Bronchial epithelial cell (primary cell): ENCODE results near the gene SLC35F3. TPM values are rescaled to one million over a fixed set of nuclear protein-coding genes. Genes with fewer than 3 reads are reported as not detected.

Experiments used
- DNase-seq: peaks from one replicate; pipeline ENCODE4 v3.0.0-alpha.2; 2010; ENCODE audit warnings: low read depth
- FAIRE-seq: peaks from 2 replicates; lab custom pipeline; 2011; peaks lifted over from hg19 to GRCh38; lab: Jason Lieb, UNC
- H3K27me3 ChIP-seq: 2 replicates; pipeline ENCODE4 v1.5.1; 2011; ENCODE audit warnings: low read length; ENCODE audit not compliant: control insufficient read depth, insufficient read depth
- H3K36me3 ChIP-seq: 2 replicates; pipeline ENCODE4 v1.5.1; 2011; ENCODE audit warnings: low read length; ENCODE audit not compliant: control insufficient read depth, insufficient read depth
- H3K4me3 ChIP-seq: 2 replicates; pipeline ENCODE4 v1.5.1; 2011; ENCODE audit warnings: mild to moderate bottlenecking, low read depth, low read length, control low read depth
- CTCF ChIP-seq: IDR thresholded peaks from 2 replicates; pipeline ENCODE4 v1.5.1; 2011; ENCODE audit warnings: mild to moderate bottlenecking, moderate library complexity, low read length, control low read depth, inconsistent platforms; ENCODE audit not compliant: insufficient read depth, severe bottlenecking
- total RNA-seq: library from RNA; depleted of rRNA; stranded (reverse); fragments of >200 nt; gene quantifications from 2 replicates; pipeline ENCODE4 v1.2.1, GENCODE V29; 2014

The SLC35F3 gene
- total RNA-seq, 1 donor from 2014 or later: 0.79 TPM

- no peak for FAIRE-seq
- no peak for TF ChIP-seq CTCF
- DNase-seq: peak; percentile 57
- Histone ChIP-seq H3K27me3 (no peaks in the 10 kb centered on the region), H3K36me3 (no peaks in the 10 kb centered on the region), H3K4me3 (no peak overlapping the region)
Measured at GRCh38 chr1:233916706-233917105, 12.2 kb downstream of the SLC35F3 start.

GRCh38 chr1:233919786-233920185, 15.3 kb downstream of the SLC35F3 start:
- DNase-seq: no peak
- TF ChIP-seq CTCF: no peak
- no peak for FAIRE-seq
- no peaks in the 10 kb centered on the region for H3K36me3 ChIP-seq
- H3K27me3 ChIP-seq: no peaks in the 10 kb centered on the region
- no peak overlapping the region for H3K4me3 ChIP-seq

- Histone ChIP-seq H3K27me3 (no peaks in the 10 kb centered on the region), H3K36me3 (no peaks in the 10 kb centered on the region), H3K4me3 (no peak overlapping the region)
- DNase-seq: peak; percentile 35
- TF ChIP-seq CTCF: no peak
- no peak for FAIRE-seq
Measured at GRCh38 chr1:233928123-233928522, 23.6 kb downstream of the SLC35F3 start.

- DNase-seq (no peak), FAIRE-seq (no peak)
- no peak overlapping the region for H3K4me3 ChIP-seq
- H3K27me3 ChIP-seq: no peaks in the 10 kb centered on the region
- no peak for TF ChIP-seq CTCF
- H3K36me3 ChIP-seq: no peaks in the 10 kb centered on the region
Measured at GRCh38 chr1:233933339-233933738, 28.9 kb downstream of the SLC35F3 start.

GRCh38 chr1:233935297-233935868, 30.9 kb downstream of the SLC35F3 start:
- Histone ChIP-seq H3K4me3 (no peak overlapping the region), H3K36me3 (no peaks in the 10 kb centered on the region), H3K27me3 (no peaks in the 10 kb centered on the region)
- no peak for DNase-seq
- no peak for FAIRE-seq
- no peak for TF ChIP-seq CTCF

GRCh38 chr1:233936422-233936821, 31.9 kb downstream of the SLC35F3 start:
- H3K27me3 ChIP-seq: no peaks in the 10 kb centered on the region
- H3K4me3 ChIP-seq: no peak overlapping the region
- no peak for TF ChIP-seq CTCF
- no peak for FAIRE-seq
- no peak for DNase-seq
- no peaks in the 10 kb centered on the region for H3K36me3 ChIP-seq
